SHP77 (cell line): ENCODE data around the gene ENG.
"Not testable (repeated sequence)": the region's sequence is repeated elsewhere in the genome, so short reads cannot be mapped to it uniquely, and the experiment has no call there.

Source experiments
- DNase-seq, 2 experiments: peaks; one replicate each; lab custom pipeline; 2025; lab: John Stamatoyannopoulos, UW

ENG gene

DNA sequence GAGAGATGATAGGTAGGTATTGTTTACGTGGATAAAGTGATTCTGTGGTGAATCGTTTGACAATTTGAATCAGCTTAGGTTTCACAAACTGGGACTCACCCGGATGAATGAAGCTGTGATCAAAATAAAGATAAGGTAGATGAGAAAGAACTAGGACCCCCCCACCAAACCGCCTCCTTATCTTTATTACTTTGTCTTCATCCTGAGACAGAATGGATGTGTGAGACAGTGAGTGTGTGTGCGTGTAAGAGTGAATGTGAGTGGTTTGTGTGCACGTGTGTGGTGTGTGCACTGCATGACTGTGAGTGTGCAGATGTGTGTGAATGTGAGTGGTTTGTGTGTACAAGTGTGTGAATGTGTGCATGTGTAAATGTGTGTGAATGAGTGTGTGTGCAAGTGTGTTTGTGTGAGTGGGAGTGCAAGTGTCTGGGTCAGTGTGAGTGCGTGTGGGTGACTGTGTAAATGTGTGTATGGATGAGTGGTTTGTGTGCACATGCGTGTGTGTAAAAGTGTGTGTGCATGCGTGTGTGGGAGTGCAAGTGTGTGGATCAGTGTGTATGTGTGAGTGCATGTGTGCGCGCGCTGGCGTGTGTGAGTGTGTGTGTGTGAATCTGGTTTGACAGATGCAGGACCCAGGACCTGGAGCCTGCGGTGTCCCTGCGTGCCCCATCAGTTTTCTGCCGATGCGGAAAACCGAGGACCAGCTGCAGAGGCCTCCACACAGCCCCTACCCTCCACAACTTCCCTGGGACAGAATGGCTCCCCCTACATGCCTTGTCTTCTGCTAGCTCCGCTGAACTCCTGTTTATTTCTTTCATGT, 11.4 kb upstream of the ENG start:
- DNase-seq: no peak

DNA sequence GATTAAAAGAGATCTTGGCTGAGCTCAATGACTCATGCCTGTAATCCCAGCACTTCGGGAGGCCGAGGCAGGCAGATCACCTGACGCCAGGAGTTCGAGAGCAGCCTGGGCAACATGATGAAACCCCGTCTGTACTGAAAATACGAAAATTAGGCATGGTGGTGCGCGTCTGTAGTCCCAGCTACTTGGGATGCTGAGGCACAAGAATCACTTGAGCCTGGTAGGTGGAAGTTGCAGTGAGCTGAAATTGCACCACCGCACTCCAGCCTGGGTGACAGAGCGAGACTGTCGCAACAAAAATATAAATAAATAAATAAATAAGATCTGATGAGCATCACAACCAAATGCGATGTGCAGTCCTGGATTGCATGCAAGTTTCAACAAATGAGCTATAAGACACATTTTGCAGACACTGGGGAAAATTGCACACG, 8.7 kb upstream of the ENG start:
- no peak for DNase-seq

GRCh38 chr9:127862075-127863011, 7.9 kb upstream of the ENG start:
- no peak for DNase-seq

- no peak for DNase-seq
Measured at GRCh38 chr9:127860779-127861178, 6.3 kb upstream of the ENG start.

GRCh38 chr9:127860260-127860659, 5.8 kb upstream of the ENG start:
- no peak for DNase-seq

GRCh38 chr9:127858041-127858512, 3.6 kb upstream of the ENG start:
- peak; percentile 55 to 83 for DNase-seq

- no peak for DNase-seq
Measured at GRCh38 chr9:127857278-127857677, 2.8 kb upstream of the ENG start.

DNA sequence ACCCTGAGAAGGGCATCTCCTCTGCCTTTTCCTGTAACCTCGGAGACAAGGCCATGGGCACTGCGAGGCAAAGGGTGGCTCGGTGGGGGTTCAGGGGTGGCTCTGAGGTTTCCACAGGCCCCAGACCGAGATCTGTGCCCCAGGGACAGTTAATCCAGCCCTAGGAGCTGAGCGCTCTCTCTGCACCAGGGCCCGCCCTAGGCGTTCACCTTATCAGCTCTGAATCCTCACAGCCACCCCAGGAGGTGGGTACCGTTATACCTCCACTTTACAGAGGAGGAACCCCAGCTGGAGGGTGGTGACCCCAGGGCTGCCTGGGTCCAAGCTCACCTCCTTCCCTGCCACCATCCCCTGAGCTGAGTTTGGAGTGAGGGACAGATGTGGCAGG, 2.3 kb upstream of the ENG start:
- no peak for DNase-seq

- no peak for DNase-seq
Measured at GRCh38 chr9:127856094-127856728, 1.8 kb upstream of the ENG start.

DNA sequence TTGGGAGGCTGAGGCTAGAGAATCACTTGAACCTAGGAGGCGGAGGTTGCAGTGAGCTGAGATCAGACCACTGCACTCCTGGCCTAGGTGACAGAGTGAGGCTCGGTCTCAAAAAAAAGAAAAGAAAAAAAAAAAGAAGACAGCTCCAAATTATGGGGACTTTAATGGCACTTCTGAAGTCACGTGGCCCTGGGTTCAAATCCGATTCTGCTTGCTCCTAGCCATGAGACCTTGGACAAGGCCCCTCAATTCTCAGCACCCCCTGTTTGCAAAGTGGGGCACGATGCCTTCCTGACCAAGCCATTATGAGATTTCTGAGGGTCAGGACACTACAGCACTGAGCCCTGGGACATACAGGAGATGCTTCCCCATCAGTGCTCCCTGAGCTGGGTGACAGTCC, 1.1 kb upstream of the ENG start:
- DNase-seq: no peak

GRCh38 chr9:127854960-127855359, 502 bp upstream of the ENG start:
- DNase-seq: no peak

DNA sequence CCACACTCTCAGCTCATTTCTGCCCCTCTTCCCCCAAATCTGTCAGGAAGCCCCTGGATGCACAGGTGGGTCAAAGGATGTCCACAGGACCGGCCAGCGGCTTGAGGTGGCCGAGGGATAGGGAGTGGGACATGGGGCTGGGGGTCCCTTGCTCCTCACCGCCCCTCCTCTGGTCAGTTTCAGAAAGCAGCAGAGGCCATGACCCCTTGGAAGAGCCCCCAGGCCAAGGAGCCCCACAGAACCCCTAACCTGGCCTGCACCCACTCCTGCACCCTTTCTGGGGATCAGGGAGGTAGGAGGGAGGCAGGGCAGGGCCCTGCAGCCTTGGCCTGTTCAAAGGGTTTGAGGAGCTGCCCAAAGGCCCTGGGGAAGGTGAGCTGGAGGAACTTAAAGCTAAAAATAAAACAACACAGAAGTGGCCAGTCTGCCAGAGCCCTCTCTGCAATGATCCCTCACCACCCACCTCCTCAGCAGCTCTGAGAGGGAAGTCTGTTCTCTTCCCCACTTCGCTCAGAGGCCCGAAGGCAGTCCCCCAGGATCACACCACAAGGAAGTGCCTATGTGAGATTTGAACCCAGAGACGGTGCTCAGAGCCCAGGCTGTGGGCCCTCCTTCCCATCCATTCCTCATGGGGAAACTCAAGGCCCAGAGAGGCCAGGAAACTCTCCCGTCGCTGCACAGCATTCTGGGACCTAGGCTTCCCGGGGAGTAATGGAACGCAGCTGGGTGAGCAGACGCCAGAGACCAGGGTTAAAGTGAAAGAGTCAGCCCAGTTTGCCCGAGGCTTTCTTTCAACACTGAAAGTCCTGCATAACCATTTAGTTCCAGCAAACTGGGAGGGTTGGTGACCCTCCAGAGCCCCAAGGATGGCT, 910 bp downstream of the ENG start:
- no peak for DNase-seq

- DNase-seq: no peak
Measured at GRCh38 chr9:127852829-127853228, 1.6 kb downstream of the ENG start.

- no peak for DNase-seq
Measured at GRCh38 chr9:127850286-127850830, 4.1 kb downstream of the ENG start.

DNA sequence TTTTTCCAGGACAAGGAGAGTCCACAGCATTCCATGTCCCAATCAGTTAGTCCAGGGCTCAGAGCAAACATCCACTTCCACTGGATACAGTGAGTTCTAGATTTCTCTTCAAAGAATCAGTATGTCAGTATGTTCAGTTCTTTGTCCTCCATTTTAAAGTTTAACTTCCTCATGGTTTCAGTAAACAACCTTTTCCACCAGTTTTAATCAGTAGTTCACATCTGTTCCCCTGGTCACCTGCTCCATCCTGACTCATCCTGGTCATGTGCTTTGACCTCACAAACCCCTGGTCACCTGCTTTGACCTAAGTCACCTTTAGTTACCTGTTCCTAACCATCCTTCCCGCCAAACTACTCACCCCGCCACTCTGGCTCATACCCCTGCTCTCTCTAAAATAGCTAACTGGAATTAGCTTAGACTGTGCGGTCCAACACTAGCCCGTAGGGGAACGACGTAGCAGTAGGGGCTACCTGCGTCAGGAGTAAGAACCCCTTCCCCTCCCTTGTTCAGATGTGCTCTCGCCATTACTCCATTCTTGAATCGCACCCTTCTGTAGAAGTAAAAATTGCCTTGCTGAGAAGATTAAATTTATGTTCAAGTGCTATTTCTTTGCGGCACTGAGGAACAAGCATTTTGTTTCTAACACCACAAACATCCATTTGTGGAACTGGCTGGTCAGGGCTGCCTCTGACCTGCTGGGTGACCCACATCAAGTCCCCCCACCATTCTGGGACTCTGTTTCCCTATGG, 5.5 kb downstream of the ENG start:
- no peak for DNase-seq

GRCh38 chr9:127847833-127848755, 6.4 kb downstream of the ENG start:
- DNase-seq: no peak

GRCh38 chr9:127847178-127847510, 7.3 kb downstream of the ENG start:
- DNase-seq: no peak

DNA sequence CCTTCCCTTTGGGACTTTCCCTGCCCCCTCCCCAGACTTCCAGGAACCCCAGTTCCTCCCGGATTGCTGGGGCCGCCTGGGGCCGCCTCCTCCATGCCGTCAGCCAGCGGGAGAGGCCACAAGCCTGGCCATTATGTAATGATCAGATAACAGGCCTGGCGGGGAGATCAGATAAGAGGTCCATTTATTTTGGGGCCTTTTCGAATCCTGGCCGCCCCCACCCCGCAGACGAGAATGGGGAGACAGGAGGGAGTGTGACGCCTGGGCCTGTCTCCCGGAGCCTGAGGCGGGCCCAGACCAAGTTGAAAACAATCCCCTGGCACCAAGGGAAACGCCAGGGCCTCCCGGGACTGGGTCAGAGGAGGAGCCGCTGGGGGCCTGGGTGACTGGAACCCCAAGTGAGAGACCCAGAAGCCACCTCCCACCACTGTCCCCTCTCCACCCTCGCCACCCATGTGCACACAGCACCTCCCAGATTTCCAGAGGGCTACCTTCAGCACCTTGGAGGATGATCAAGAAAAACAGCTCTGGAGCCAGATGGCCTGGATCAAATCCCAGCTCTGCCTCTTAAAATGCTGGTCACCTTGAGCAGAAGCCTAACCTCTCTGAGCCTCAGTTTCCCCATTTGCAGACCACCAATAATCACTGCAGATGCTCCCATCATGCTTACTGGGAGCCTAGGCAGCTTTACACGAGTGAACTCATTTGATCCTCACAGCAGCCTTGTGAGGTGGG, 7.8 kb downstream of the ENG start:
- DNase-seq: no peak

DNA sequence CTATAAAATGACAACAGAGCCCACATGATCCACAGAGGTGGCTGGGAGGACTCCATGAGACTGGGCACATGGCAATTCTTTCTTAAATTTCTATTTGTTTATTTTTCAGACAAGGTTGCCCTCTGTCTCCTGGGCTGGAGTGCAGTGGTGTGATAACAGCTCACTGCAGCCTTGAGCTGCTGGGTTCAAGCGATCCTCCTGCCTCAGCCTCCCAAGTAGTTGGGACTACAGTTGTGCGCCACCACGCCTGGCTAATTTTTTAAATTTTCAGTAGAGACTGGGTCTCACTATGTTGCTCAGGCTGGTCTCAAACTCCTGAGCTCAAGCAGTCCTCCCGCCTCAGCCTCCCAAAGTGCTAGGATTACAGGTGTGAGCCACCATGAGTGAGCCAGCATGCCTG, 8.8 kb downstream of the ENG start:
- not testable (repeated sequence) for DNase-seq
